HG03520 (cell line): ENCODE results near the gene CCDC9B.

Source experiments
- ATAC-seq: cut with Tn5 transposase; IDR thresholded peaks from one replicate; pipeline ENCODE4 v1.9.1; 2021; ENCODE audit warnings: mild to moderate bottlenecking, moderate library complexity; ENCODE audit not compliant: unreplicated experiment

Gene CCDC9B

DNA sequence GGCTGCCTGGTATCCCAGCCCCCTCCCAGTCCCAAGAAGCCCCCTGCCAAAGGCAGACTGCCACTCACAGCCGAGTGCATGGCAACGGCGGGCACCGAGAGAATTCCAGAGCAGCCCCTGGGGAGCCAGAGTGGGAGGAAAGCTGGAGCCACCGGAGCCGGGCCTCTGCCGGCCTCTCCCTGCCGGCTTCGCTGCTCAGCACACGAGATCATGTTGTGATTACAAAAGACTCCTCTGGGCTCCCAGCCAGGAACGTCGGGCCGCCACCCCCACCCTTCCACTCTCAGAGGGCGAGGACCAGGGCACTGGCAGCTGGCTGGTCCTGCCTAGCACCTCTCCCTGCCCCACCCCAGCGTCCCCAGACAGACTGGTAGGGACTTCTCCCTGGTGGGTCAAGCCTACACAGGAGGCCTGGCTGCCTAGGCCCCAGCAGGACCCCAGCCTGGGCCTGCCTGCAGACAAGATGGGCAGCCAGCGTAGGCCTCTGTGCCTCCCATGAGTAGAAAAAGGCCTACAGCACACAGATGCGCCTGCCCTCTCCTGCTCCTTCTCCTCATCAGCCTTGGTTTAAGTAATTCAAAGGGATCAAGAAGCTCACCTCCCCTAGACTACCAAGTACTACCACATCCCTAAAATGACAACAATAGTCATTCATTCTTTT lies at the start of gene CCDC9B:
TSS of gene CCDC9B (minus strand) at position 200 of the 661 bp plus-strand sequence. CDS start at position 80, 120 bp downstream.
- ATAC-seq, result no peak

DNA sequence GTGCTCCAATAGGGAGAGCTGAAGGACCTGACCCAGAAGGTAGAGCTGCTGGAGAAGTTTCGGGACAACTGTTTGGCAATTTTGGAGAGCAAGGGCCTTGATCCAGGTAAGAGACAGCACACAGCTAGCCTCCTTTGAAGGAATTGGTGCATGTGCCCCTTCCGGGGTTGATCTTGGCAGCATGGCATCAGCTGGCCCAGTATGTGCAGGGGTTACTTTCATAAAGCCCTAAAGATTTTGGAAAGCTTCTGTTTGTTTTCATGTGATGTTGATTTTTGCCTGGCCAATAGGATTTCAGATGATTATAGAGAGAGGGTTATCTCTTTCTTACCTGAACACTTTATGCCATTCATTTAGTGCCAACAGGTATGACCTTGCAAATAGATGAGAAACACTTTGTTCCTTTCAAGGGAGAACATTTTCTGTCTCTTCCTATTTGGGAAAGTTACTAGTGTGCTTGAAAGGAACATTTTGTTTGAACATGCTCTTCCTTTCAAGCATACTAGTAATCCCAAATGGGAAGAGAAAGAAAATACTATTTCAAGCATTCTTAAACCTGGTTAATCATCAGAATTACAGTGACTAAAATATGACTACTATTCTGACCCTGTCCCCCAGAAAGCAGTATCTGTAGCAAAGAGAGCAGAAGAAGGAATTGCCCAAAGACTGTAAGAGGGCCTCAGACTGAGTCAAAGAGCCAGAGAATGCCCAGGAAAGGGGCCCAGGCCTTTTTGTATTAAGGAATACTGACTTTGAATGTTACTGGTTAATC lies 49.3 kb upstream of the CCDC9B start:
- ATAC-seq, result no peak

DNA sequence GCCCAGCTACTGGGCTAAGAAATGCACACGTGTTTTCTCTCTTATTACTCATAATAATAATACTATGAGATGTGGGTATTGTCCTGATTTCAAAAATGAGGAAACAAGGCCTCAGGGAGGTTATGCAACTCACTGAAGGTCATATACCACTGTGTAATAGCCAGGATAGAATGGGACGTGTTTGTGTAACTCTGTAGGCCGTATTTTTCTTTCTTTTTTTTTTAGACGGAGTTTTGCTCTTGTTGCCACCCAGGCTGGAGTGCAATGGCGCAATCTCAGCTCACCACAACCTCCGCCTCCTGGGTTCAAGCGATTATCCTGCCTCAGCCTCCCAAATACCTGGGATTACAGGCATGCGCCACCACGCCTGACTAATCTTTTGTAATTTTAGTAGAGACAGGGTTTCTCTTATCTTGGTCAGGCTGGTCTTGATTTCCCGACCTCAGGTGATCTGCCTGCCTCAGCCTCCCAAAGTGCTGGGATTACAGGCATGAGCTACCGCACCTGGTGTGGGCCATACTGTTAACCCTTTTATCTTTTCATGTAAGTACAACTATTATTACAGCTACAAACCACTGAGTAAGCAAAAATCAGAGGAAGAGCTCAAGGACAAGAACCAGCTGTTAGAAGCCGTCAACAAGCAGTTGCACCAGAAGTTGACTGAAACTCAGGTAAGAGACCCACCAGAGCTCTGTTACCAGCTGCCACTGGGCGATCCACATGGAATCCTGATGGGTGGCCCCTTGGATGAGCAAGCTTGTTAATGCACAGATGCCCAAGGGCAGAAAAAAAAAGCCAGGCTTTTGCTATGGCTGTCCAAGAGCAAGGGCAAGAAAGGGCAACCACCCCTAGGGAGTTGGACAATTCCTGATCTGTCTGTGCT lies 48.4 kb upstream of the CCDC9B start:
- no peak for ATAC-seq

DNA sequence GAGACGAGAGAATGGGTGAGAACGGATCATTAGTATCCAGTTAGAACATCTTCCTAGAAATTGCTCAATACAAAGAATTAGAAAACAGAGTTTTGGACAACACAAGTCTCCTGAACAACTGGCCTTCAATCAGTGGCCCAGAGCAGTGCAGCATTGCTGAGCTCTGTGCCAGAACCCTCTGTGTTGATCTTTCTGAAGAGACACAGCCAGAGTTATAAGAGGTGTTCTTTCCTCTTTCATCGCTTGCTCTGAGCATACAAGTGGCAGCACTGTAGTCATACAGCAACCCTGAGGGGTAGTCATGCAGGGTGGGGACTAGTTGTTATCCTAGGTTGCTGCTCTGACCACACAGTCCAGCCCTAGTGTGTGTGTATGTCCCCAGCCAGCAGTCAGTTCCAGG lies 45.7 kb upstream of the CCDC9B start:
- ATAC-seq, result no peak

DNA sequence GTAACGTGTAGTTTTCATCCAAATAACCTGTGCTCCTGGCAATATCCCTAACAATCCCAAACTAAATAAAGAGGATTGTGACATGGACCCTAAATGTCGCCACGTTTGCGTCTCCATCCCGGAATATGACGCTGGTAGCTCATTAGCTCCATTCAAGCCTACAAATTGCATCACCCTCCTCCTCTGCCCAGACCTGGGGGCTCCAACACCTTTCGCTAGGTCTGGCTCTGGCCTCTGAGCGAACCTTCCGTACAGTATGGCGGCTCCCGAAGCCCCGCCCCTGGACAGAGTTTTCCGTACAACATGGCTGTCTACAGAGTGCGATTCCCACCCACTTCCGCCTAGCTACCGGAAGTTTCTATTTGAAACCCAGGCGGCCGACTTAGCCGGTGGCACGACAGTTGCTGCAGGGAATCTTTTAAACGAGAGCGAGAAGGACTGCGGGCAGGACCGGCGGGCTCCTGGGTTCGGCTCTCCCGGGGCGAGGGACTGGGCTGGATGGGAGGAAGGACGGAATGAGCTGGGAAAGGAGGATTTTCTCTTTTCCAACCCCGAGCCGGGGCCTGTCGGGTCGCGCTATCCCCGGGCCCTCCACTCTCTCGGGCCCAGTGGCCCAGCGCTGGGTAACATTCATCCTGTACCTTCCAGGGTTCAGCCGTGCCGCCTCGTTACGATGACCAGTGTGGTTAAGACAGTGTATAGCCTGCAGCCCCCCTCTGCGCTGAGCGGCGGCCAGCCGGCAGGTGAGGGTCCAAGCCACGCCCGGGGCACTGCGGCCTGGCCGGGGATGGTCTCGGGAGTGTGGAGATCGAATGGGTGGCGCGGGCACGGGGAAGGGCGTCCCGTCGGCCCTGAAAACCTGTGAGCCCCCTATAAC lies 42.1 kb upstream of the CCDC9B start, which contains the start of gene KNSTRN:
TSS of gene KNSTRN (plus strand) at position 142 of the 877 bp plus-strand sequence. CDS start at position 257, 115 bp downstream.
- ATAC-seq, result peak; percentile 94

DNA sequence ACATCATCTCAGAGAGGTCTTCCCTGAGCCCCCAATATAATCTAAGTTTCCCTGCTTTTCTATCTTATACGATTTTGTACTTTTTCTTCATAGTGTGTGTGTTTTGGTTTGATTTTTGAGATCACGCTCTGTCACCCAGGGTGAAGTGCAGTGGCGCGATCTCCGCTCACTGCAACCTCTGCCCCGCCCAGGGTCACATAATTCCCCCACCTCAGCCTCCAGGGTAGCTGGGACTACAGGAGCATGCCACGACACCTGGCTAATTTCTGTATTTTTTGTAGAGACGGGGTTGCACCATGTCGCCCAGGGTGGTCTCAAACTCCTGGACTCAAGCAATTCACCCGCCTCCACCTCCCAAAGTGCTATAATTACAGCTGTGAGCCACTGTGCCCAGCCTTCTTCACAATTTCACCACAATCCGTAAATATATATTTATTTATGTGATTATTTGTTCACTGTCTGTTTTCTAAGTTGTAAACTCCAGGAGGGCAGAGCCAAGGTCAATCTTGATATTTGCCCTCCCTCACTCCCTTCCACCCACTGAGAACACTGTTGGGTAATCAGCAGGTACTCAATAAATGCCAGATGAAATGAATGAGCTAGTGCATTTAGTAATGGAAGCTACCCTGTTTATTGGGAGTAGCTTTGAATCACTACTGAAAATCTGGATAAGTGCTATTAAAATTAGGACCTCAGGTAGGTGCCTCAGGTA lies 41.2 kb upstream of the CCDC9B start:
- ATAC-seq, result no peak

DNA sequence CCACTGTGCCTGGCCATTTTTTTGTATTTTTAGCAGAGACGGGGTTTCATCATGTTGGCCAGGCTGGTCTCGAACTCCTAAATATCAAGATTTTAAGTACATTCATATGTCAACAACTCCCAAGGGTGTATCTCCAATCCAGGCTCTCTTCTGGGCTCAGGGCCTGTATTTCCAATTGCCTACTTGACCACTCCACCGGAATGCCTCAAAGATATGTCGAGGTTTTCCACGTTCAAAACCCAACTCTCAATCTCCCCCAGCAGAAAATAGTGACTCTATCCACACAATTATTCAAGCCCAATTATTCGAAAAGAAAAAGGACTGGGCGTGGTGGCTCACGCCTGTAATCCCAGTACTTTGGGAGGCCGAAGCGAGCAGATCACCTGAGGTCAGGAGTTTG lies 39.9 kb upstream of the CCDC9B start:
- no peak for ATAC-seq

DNA sequence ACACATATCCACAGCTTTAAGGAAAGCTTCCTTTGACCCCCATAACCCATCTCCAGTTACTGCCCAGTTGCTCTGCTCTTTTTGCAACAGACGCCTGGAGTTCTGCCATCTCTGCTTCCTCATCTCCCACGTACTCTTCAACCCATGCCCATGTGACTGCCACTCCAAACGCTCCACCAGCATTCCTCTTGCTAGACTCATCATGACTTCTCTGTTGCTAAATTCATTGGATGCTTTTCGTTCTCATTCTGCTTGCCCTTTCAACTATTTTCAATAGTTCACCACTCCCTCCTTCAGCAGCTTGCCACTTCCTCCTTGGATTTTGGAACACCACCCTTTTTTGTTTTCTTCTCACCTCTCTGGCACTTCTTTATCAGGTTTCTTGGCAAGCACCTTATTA lies 39.1 kb upstream of the CCDC9B start:
- no peak for ATAC-seq

DNA sequence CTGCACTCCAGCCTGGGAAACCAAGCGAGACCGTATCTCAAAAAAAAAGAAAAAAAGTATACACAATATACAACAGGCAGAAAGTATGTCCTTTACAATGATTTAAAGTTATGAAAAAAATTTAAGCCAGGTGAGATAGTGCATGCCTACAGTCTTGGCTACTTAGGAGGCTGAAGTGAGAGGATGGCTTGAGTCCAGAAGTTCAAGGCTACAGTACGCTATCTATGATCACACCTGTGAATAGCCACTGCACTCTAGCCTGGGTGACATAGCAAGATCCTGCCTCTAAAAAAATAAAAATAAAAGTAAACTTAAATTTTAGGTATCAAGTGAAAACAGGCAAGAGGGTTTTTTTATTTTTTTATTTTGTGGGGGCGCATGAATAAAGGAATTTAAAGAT lies 38.6 kb upstream of the CCDC9B start:
- ATAC-seq, result no peak

DNA sequence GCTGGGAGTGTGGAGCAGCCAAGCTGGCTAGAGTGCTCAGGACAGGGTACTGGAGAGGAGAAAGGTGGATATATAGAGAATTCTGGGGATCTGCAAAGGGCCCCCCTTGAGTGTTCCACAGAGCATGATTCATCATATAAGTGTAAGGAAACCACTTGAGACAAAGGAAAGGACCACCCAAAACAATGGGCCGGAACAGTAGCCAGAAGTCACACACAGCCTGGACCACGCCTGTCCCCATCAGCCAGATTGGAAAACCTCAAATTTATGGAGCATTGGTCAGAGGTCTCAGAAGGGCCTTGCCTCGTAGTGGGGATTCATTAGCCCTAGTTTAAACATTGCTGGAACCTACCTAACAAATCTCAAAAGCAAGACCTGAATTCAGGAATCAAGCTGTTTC lies 36.9 kb upstream of the CCDC9B start:
- no peak for ATAC-seq

DNA sequence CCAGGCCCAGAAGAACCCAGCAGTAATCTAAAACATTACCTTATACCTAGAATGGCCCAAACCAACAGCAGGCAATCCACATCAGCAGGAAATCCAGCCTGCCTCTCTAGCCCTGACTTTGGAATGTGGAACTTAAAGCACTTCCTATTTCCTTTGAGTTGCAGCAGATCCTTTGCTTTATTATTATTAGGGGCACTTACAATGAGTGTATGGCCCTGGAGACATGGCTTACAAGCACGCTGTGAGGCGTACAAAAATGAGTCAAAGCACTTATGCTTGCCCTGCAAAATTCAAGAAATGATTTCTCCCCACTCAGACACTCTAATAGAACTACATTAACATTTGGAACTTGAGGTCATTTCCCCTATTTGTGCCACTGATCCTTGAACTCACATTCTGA lies 32.2 kb upstream of the CCDC9B start:
- no peak for ATAC-seq

DNA sequence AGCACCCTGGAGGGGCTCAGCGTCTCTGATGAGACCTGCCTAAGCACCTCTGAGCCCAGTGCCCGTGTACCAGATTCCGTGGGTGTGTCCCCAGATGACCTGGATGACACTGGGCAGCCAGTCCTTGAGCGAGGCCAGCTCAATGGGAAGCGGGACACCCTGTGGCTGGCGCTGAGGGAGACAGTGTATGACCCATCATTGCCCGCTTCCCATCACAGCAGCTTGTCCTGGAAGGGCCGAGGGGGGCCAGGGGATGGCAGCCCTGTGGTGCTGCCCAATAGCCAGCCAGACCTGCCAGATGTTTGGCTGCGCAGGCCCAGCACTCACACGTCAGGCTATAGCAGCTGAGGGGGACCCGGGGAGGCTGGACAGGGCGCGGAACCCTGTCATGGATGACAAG lies 29.2 kb upstream of the CCDC9B start:
- ATAC-seq, result no peak

DNA sequence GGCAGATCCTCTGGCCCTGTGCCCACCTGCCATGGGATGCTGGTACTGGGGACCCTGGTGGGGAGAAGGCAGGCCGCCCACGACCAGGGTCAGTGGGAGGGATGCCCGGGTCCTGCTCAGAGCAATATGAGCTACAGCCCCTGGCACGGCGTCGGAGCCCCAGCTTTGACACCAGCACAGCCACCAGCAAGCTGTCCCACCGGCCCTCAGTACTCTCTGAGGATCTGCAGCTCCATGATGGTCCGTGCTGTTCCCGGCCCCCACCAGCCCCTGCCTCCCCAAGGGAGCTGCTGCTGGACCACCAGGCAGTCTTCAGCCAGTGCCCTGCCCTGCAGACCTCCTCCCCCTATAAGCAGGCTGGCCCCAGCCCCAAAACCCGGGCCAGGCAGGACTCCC lies 28.7 kb upstream of the CCDC9B start:
- ATAC-seq, result no peak

DNA sequence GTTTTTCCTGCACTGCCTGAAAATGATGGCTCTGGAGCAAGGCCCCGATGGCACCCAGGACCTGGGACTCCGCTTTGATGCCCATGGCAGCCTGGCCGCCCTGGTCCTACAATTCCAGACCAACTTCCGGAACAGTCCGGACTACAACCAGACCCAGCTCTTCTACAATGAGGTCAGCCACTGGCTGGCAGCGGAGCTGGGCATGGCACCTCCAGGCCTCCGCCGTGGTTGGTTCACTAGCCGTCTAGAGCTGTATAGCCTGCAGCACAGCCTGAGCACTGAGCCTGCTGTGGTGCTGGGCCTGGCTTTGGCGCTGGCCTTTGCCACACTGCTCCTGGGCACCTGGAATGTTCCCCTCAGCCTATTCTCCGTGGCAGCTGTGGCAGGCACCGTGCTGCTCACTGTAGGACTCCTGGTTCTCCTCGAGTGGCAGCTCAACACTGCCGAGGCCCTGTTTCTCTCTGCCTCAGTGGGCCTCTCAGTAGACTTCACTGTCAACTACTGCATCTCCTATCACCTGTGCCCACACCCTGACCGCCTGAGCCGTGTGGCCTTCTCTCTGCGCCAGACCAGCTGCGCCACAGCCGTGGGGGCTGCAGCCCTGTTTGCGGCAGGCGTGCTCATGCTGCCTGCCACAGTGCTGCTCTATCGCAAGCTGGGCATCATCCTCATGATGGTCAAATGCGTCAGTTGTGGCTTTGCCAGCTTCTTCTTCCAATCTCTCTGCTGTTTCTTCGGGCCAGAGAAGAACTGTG lies 28.2 kb upstream of the CCDC9B start:
- ATAC-seq, result no peak

DNA sequence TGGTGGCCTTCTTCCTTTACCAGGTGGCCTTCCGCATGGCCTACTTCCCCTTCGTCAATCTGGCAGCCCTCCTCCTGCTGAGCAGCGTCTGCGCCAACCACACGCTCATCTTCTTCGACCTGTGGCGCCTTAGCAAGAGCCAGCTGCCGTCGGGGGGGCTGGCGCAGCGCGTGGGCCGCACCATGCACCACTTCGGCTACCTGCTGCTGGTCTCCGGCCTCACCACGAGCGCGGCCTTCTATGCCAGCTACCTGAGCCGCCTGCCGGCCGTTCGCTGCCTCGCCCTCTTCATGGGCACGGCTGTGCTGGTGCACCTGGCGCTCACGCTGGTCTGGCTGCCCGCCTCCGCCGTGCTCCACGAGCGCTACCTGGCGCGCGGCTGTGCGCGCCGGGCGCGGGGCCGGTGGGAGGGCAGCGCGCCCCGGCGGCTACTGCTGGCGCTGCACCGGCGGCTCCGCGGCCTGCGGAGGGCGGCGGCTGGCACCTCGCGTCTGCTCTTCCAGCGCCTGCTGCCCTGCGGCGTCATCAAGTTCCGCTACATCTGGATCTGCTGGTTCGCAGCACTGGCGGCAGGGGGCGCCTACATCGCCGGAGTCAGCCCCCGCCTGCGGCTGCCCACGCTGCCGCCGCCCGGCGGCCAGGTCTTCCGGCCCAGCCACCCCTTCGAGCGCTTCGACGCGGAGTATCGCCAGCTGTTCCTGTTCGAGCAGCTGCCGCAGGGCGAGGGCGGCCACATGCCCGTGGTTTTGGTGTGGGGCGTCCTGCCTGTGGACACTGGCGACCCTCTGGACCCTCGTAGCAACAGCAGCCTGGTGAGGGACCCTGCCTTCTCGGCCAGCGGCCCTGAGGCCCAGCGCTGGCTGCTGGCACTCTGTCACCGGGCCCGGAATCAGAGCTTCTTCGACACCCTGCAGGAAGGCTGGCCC lies 27.2 kb upstream of the CCDC9B start:
- ATAC-seq, result peak; percentile 70

DNA sequence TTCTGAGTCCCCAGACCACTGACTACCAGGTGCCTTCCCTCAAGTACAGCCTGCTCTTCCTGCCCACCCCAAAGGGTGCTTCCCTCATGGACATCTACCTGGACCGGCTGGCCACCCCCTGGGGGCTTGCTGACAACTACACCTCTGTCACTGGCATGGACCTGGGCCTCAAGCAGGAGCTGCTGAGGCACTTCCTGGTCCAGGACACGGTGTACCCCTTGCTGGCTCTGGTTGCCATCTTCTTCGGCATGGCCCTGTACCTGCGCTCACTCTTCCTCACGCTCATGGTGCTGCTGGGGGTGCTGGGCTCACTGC lies 26.6 kb upstream of the CCDC9B start:
- ATAC-seq, result no peak

DNA sequence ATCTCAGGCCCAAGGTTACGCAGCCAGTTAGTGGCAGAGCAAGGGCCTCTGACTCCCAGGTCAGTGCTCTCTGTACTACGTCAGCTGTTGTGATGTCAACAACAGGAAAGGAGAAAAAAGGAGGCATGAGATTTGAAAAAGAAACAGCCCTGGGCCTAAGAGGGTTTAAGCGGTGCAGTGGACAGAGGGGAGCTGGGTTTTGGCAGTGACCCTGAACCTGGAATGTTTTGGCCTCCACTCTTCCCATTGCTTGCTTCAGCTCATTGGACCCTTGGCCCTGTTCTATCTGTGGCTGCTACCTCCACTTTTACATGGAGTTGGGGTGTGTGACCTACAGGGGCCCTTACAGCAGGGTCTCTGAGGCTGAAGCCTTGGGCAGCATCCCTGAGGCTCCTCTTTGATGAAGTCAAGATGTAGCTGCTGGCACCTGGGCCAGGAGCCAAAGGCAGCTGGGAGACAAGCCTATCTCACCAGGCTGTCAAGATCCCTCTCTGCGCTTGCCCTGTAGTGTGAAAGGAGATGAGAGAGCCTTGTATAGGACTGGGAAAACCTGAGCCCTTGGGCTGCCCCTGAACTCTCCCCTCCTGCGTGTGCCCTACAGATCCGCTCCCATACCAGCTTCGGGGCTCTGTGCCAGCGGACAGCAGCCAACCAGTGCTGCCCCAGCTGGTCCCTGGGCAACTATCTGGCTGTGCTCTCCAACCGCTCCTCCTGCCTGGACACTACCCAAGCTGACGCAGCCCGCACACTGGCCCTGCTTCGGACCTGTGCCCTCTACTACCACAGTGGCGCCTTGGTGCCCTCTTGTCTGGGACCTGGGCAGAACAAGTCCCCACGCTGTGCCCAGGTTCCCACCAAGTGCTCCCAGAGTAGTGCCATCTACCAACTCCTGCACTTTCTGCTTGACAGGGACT lies 26.0 kb upstream of the CCDC9B start:
- no peak for ATAC-seq
